B cell (primary cell): ENCODE data around the gene TRAPPC12. TPM values are rescaled to one million over a fixed set of nuclear protein-coding genes. Genes with fewer than 3 reads are reported as not detected.
"Not testable (repeated sequence)": the region's sequence is repeated elsewhere in the genome, so short reads cannot be mapped to it uniquely, and the experiment has no call there.

Experiments
- ATAC-seq: fragments of 200-7000 bp; cut with Tn5 transposase; one replicate; pipeline ENCODE4 v1.10.0; 2021; ENCODE audit warnings: low read depth, mild to moderate bottlenecking, moderate number of reproducible peaks, moderate library complexity
- CTCF ChIA-PET: fragments of 350-600 bp; sonication (Branson Sonifier 250); formaldehyde crosslinking; loops from one replicate; lab custom pipeline; 2021; ENCODE audit warnings: antibody characterized with exemption, inconsistent platforms; lab: Charles Lee
- POLR2A ChIA-PET: fragments of 350-600 bp; sonication (Branson Sonifier 250); formaldehyde crosslinking; loops from one replicate; lab custom pipeline; 2021; ENCODE audit warnings: antibody characterized with exemption; lab: Charles Lee
- DNase-seq: peaks from one replicate; pipeline ENCODE4 v3.0.0; 2013
- H2AFZ ChIP-seq: 2 replicates; pipeline ENCODE4 v1.6.1; 2012; ENCODE audit warnings: mild to moderate bottlenecking, low read depth, low read length; ENCODE audit not compliant: insufficient read depth, poor library complexity, severe bottlenecking
- H3K27ac ChIP-seq, 2 donors: 1 replicate in 1 of 2; 2 replicates in 1 of 2; pipeline ENCODE4 v1.5.1; 2012 to 2013; ENCODE audit warnings: low read length in 2 of 2, mild to moderate bottlenecking in 2 of 2, moderate library complexity in 1 of 2
- H3K27me3 ChIP-seq, 4 experiments: fragments of 200-600 bp in 1 of 4; sonication (generic) in 1 of 4; replicated peaks in 1 of 4; 1 replicate in 2 of 4; 2 replicates in 2 of 4; pipeline versions ENCODE4 v1.6.1 to v1.7.0; 2013 to 2016; ENCODE audit warnings: low read length in 3 of 4, mild to moderate bottlenecking in 2 of 4, mixed read lengths in 1 of 4, moderate library complexity in 1 of 4; ENCODE audit not compliant: insufficient read depth in 4 of 4, control insufficient read depth in 3 of 4; ENCODE audit errors: control extremely low read depth in 1 of 4
- H3K36me3 ChIP-seq, 2 experiments: replicated peaks in 1 of 2; 1 replicate in 1 of 2; 2 replicates in 1 of 2; pipeline versions ENCODE4 v1.6.1 to v1.7.1; 2013; ENCODE audit warnings: low read length in 1 of 2; ENCODE audit not compliant: insufficient read depth in 2 of 2, control insufficient read depth in 1 of 2; ENCODE audit errors: control extremely low read depth in 1 of 2, extremely low read depth in 1 of 2
- H3K4me1 ChIP-seq, 2 donors: fragments of 200-600 bp in 1 of 2; sonication (generic) in 1 of 2; 1 replicate in 1 of 2; 2 replicates in 1 of 2; pipeline versions ENCODE4 v1.5.1 to v1.6.1; 2013 to 2017; ENCODE audit warnings: low read length in 2 of 2; ENCODE audit not compliant: control insufficient read depth in 2 of 2, insufficient read depth in 2 of 2
- H3K4me2 ChIP-seq: replicated peaks from 2 replicates; pipeline ENCODE3; 2012; ENCODE audit warnings: mild to moderate bottlenecking, low read depth, low read length; ENCODE audit not compliant: poor library complexity, severe bottlenecking
- H3K4me3 ChIP-seq, 5 experiments: fragments of 200-600 bp in 1 of 5; sonication (generic) in 1 of 5; 1 replicate in 3 of 5; 2 replicates in 2 of 5; pipeline versions ENCODE4 v1.5.1 to v1.7.0; 2011 to 2016; ENCODE audit warnings: low read length in 4 of 5, mild to moderate bottlenecking in 4 of 5, low read depth in 2 of 5, control low read depth in 1 of 5, moderate library complexity in 1 of 5; ENCODE audit not compliant: insufficient read depth in 1 of 5; ENCODE audit errors: control extremely low read depth in 1 of 5, extremely low read depth in 1 of 5
- H3K79me2 ChIP-seq: fragments of 200-600 bp; sonication (generic); one replicate; pipeline ENCODE4 v1.6.0; 2016; ENCODE audit warnings: low read length; ENCODE audit not compliant: control insufficient read depth, insufficient read depth
- H3K9ac ChIP-seq: fragments of 200-600 bp; sonication (generic); 2 replicates; pipeline ENCODE4 v1.6.1; 2017; ENCODE audit warnings: mild to moderate bottlenecking, low read length, moderate library complexity
- H3K9me3 ChIP-seq, 3 donors: one replicate each; pipeline versions ENCODE4 v1.6.1 to v1.7.1; 2013; ENCODE audit warnings: low read length in 2 of 3; ENCODE audit not compliant: control insufficient read depth in 2 of 3, insufficient read depth in 1 of 3; ENCODE audit errors: control extremely low read depth in 1 of 3
- H4K20me1 ChIP-seq: 2 replicates; pipeline ENCODE4 v1.6.0; 2012; ENCODE audit warnings: mild to moderate bottlenecking, low read length; ENCODE audit not compliant: insufficient read depth, control insufficient read depth, poor library complexity, severe bottlenecking
- H3K27ac Mint-ChIP-seq: one replicate; pipeline ENCODE4 v1.8.0; 2021; ENCODE audit warnings: mixed read lengths
- H3K27me3 Mint-ChIP-seq: one replicate; pipeline ENCODE4 v1.8.0; 2021; ENCODE audit warnings: mixed read lengths
- H3K4me1 Mint-ChIP-seq: one replicate; pipeline ENCODE4 v1.8.0; 2021; ENCODE audit warnings: mixed read lengths
- H3K4me3 Mint-ChIP-seq: one replicate; pipeline ENCODE4 v1.8.0; 2021; ENCODE audit warnings: mixed read lengths
- H3K9me3 Mint-ChIP-seq: one replicate; pipeline ENCODE4 v1.8.0; 2022; ENCODE audit warnings: mixed read lengths; ENCODE audit not compliant: insufficient read depth
- CTCF ChIP-seq: fragments of 200-600 bp; IDR thresholded peaks from one replicate; pipeline ENCODE4 v1.8.0; 2022; ENCODE audit warnings: antibody characterized with exemption, mild to moderate bottlenecking
- EZH2 ChIP-seq: IDR thresholded peaks from 2 replicates; pipeline ENCODE4 v1.6.1; 2012; ENCODE audit warnings: borderline replicate concordance, low read depth, mild to moderate bottlenecking, moderate library complexity, low read length; ENCODE audit not compliant: insufficient read depth, poor library complexity, severe bottlenecking
- WGBS: methylation state at CpG from one replicate; pipeline ENCODE4 v1.1.5; 2013; ENCODE audit warnings: missing lambda C conversion rate; ENCODE audit not compliant: insufficient coverage; 5-methylcytosine and 5-hydroxymethylcytosine counted together
- intact Hi-C: fragments of 100-400 bp; cut with micrococcal nuclease; formaldehyde crosslinking; loops from one replicate; pipeline ENCODE4 v1.10.0; 2022
- polyA plus RNA-seq: library from polyadenylated mRNA; depleted of rRNA; stranded (reverse); fragments of >200 nt; gene quantifications from 2 replicates; pipeline ENCODE4 v1.2.3, GENCODE V29; 2012
- total RNA-seq, 2 donors: library from RNA; stranded (reverse); fragments of 120-200 nt in 1 of 2; gene quantifications; 1 replicate in 1 of 2; 2 replicates in 1 of 2; pipeline versions ENCODE4 v1.2.3 to v1.2.4, GENCODE V29; 2013 to 2022

TRAPPC12 gene
- total and polyA plus RNA-seq, 2 donors (not counting 1 experiment from before 2014, with no cell fraction given) = 80.9 to 151 TPM

- Histone ChIP-seq H3K4me2 (no peak overlapping the region), H3K36me3 (peaks cover 2 to 63% of the 10 kb centered on the region in 2 experiments), H4K20me1 (peaks cover 19% of the 10 kb centered on the region), H3K9ac (no peak overlapping the region), H3K4me1 (no peaks in the 10 kb centered on the region), H3K27ac (no peak overlapping the region), H3K79me2 (peaks cover 13% of the 10 kb centered on the region), H3K27me3 (no peaks in the 10 kb centered on the region), H3K4me3 (no peak overlapping the region), H2AFZ (no peak overlapping the region), H3K9me3 (no peaks in the 10 kb centered on the region)
- no peak overlapping the region for H3K4me3 Mint-ChIP-seq
- H3K4me1 Mint-ChIP-seq = peaks cover 4% of the 10 kb centered on the region
- H3K27ac Mint-ChIP-seq = no peak overlapping the region
- intact Hi-C loops = no loop called here
- TF ChIP-seq EZH2 (no peak), CTCF (no peak)
- ATAC-seq (no peak), DNase-seq (no peak)
- no peaks in the 10 kb centered on the region for H3K27me3 Mint-ChIP-seq
- CTCF ChIA-PET = no interaction called here
- no peaks in the 10 kb centered on the region for H3K9me3 Mint-ChIP-seq
- POLR2A ChIA-PET = no interaction called here
- WGBS = 83% methylated on average over 7 of the region's 11 CpGs
Measured at GRCh38 chr2:3445891-3446290, 66.4 kb downstream of the TRAPPC12 start.

GRCh38 chr2:3446381-3446780 lies 66.9 kb downstream of the TRAPPC12 start:
- Mint-ChIP-seq H3K4me1 (no peaks in the 10 kb centered on the region), H3K4me3 (no peak overlapping the region), H3K9me3 (no peaks in the 10 kb centered on the region), H3K27me3 (no peaks in the 10 kb centered on the region), H3K27ac (no peak overlapping the region)
- peaks cover 2 to 65% of the 10 kb centered on the region in 2 experiments for H3K36me3 ChIP-seq
- no peak for TF ChIP-seq CTCF
- no peak for TF ChIP-seq EZH2
- 97% methylated on average over 10 of the region's 10 CpGs for WGBS
- ChIA-PET POLR2A (no interaction called here), CTCF (interaction anchor here (1.1 kb wide), 1 partner anchor 22 kb away, joined by 3 read pairs; no protein-coding TSS in a partner anchor)
- intact Hi-C loops = no loop called here
- no peak overlapping the region for H3K27ac ChIP-seq
- H3K79me2 ChIP-seq = peaks cover 12% of the 10 kb centered on the region
- H3K9ac ChIP-seq = no peak overlapping the region
- peaks cover 14% of the 10 kb centered on the region for H4K20me1 ChIP-seq
- no peaks in the 10 kb centered on the region for H3K27me3 ChIP-seq
- no peak overlapping the region for H3K4me3 ChIP-seq
- H3K9me3 ChIP-seq = no peaks in the 10 kb centered on the region
- ATAC-seq (no peak), DNase-seq (no peak)
- no peak overlapping the region for H2AFZ ChIP-seq
- no peaks in the 10 kb centered on the region for H3K4me1 ChIP-seq
- no peak overlapping the region for H3K4me2 ChIP-seq

GRCh38 chr2:3447186-3447585 lies 67.7 kb downstream of the TRAPPC12 start:
- H3K4me2 ChIP-seq, H3K4me3 ChIP-seq, POLR2A ChIA-PET, ATAC-seq, H2AFZ ChIP-seq, intact Hi-C loops, H3K27me3 ChIP-seq, H3K9me3 Mint-ChIP-seq, H3K9ac ChIP-seq, H3K27ac Mint-ChIP-seq, DNase-seq, H4K20me1 ChIP-seq, H3K9me3 ChIP-seq, H3K4me1 ChIP-seq, H3K27ac ChIP-seq, H3K4me1 Mint-ChIP-seq, H3K4me3 Mint-ChIP-seq, H3K27me3 Mint-ChIP-seq: not testable (repeated sequence)
- peaks cover 12% of the 10 kb centered on the region for H3K79me2 ChIP-seq
- WGBS = no CpG with 5 or more reads among the region's 6 CpGs
- CTCF ChIA-PET = interaction anchor here (1.1 kb wide), 1 partner anchor 23 kb away, joined by 3 read pairs; no protein-coding TSS in a partner anchor
- H3K36me3 ChIP-seq = peaks cover 2 to 71% of the 10 kb centered on the region in 2 experiments
